Psoas muscle (tissue), 8 donors: ENCODE data around the gene C1QL3. TPM values are rescaled to one million over a fixed set of nuclear protein-coding genes. Genes with fewer than 3 reads are reported as not detected.

ENCODE experiments used
- ATAC-seq, 4 donors: fragments of 200-7000 bp; cut with Tn5 transposase; one replicate each; pipeline ENCODE4 v1.9.1; 2020; ENCODE audit warnings: moderate library complexity in 3 of 4, mild to moderate bottlenecking in 2 of 4
- DNase-seq, 2 donors: peaks; one replicate each; pipeline ENCODE4 v3.0.0-alpha.2; 2020
- H3K27ac ChIP-seq: fragments of 200-600 bp; one replicate; pipeline ENCODE4 v1.8.0; 2022
- H3K27me3 ChIP-seq, 3 donors: fragments of 200-600 bp in 1 of 3; one replicate each; pipeline versions ENCODE4 v1.6.1 to v1.8.0; 2013 to 2022; ENCODE audit warnings: low read length in 2 of 3, mild to moderate bottlenecking in 2 of 3, moderate library complexity in 1 of 3; ENCODE audit not compliant: insufficient read depth in 3 of 3
- H3K36me3 ChIP-seq, 2 donors: fragments of 200-600 bp in 1 of 2; one replicate each; pipeline versions ENCODE4 v1.6.1 to v1.8.0; 2013 to 2022; ENCODE audit warnings: low read depth in 1 of 2, mild to moderate bottlenecking in 1 of 2, moderate library complexity in 1 of 2; ENCODE audit not compliant: insufficient read depth in 1 of 2
- H3K4me1 ChIP-seq: fragments of 200-600 bp; one replicate; pipeline ENCODE4 v1.8.0; 2022
- H3K4me3 ChIP-seq: fragments of 200-600 bp; one replicate; pipeline ENCODE4 v1.8.0; 2022; ENCODE audit warnings: mild to moderate bottlenecking
- H3K9me3 ChIP-seq: fragments of 200-600 bp; one replicate; pipeline ENCODE4 v1.8.0; 2022
- CTCF ChIP-seq: fragments of 200-600 bp; IDR thresholded peaks from one replicate; pipeline ENCODE4 v1.8.0; 2022; ENCODE audit warnings: antibody characterized with exemption
- WGBS, 3 donors: extraction: QIAGEN DNeasy Blood & Tissue Kit; methylation state at CpG; one replicate each; pipeline versions ENCODE4 v1.1.6 to v1.1.7; 2013; 5-methylcytosine and 5-hydroxymethylcytosine counted together
- intact Hi-C, 2 donors: fragments of 100-400 bp; cut with DNase I; formaldehyde crosslinking; loops; one replicate each; pipeline versions ENCODE4 v1.11.0 to v1.14.2; 2022
- polyA plus RNA-seq, 3 donors: library from polyadenylated mRNA; stranded (reverse); fragments of 200-250 nt; gene quantifications; one replicate each; pipeline ENCODE4 v1.2.3, GENCODE V29; 2013
- total RNA-seq, 4 donors: library from RNA; stranded (reverse); fragmentation: NEBNext Ultra II Directional in 2 of 4; extraction: Animal tissue kit (Norgen Biotek cat#: 25700) in 2 of 4; gene quantifications; one replicate each; pipeline versions ENCODE4 v1.2.1 to v1.2.4, GENCODE V29; 2021 to 2023
- donor health status: healthy with polysubstance abuse.
- donor health status: DM: no; HTN: no; CAD: no; lungs with moderate emphysema.
- donor health status: Bipolar disorder and iron deficiency.
- donor health status: healthy.
- donor health status: DM: yes; HTN: yes; CAD: no.
- donor health status: DM: no; HTN: no; CAD: no.
- donor health status: DM: no; HTN: no; CAD: no.
- donor health status: DM: yes; HTN: yes; CAD: no.

C1QL3 gene
- total and polyA plus RNA-seq, 7 donors: 0.04 to 0.08 TPM; not detected in 5

DNA sequence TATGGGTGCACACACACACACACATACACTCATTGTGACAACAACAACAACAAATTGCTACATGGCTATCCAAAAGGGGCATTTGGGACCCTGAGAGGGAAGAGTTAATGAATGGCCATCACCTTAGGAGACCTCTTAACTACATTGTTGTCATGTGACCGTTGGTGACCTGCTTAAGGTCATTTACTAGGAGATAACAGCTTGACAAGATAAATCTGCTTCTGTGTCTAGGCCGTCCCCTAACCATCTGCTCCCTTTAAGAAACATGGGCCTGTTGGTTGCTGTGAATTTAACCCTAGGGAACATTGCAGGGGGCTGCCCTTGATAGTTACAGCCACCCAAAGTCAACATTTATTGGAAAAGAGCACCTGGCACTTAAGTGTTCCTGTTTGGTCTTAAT is 29.7 kb downstream of the C1QL3 start:
- peaks cover 5 to 15% of the 10 kb centered on the region in 2 donors for H3K36me3 ChIP-seq
- ATAC-seq: no peak
- H3K27me3 ChIP-seq: no peaks in the 10 kb centered on the region
- TF ChIP-seq CTCF: no peak
- no peaks in the 10 kb centered on the region for H3K4me1 ChIP-seq
- no peak overlapping the region for H3K4me3 ChIP-seq
- DNase-seq: no peak
- no peak overlapping the region for H3K27ac ChIP-seq
- no peaks in the 10 kb centered on the region for H3K9me3 ChIP-seq
- WGBS, 3 donors: 38 to 60% (median 46%) methylated on average over 2 of the region's 2 CpGs
- intact Hi-C loops: no loop called here

- peaks cover 5 to 24% of the 10 kb centered on the region in 2 donors for H3K36me3 ChIP-seq
- H3K9me3 ChIP-seq: no peaks in the 10 kb centered on the region
- intact Hi-C loops: no loop called here
- H3K4me1 ChIP-seq: no peaks in the 10 kb centered on the region
- H3K27me3 ChIP-seq: no peaks in the 10 kb centered on the region
- 94 to 98% (median 96%) methylated on average over 3 of the region's 3 CpGs for WGBS, 3 donors
- no peak overlapping the region for H3K4me3 ChIP-seq
- ATAC-seq (no peak), DNase-seq (no peak)
- no peak overlapping the region for H3K27ac ChIP-seq
- TF ChIP-seq CTCF: no peak
Measured at GRCh38 chr10:16490511-16490910, 31.2 kb downstream of the C1QL3 start.

DNA sequence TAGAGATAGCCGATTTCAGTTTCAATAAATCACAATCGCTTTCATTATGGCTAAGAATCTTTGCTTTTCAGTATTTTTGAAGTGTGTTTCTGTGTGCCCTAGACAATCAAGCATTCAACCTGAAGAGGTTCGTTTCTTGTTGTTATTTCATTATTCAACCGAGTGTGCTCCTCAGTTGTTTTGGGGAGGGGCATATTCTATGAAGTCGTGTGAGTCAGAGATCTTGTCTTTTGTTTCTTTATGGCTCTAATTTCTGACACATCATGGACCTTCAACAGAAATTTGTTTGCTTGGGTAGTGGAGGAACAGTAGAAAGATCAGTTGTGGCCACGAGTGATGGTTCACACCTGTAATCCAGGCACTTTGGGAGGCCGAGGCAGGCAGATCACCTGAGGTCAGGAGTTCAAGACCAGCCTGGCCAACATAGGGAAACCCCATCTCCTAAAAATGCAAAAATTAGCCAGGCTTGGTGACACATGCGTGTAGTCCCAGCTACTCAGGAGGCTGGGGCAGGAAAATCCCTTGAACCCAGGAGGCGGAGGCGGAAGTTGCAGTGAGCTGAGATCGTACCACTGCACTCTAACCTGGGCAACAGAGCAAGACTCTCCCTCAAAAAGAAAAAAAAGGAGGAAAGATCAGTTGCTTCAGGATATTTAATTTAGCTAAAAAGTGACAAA is 38.3 kb downstream of the C1QL3 start:
- WGBS, 3 donors: 93 to 95% (median 93%) methylated on average over 11 of the region's 11 CpGs
- Histone ChIP-seq H3K27ac (no peak overlapping the region), H3K36me3 (peaks cover 0 to 18% of the 10 kb centered on the region in 2 donors), H3K9me3 (no peaks in the 10 kb centered on the region), H3K27me3 (no peaks in the 10 kb centered on the region), H3K4me3 (no peak overlapping the region), H3K4me1 (no peaks in the 10 kb centered on the region)
- DNase-seq (no peak), ATAC-seq (no peak)
- no peak for TF ChIP-seq CTCF
- intact Hi-C loops: no loop called here

DNA sequence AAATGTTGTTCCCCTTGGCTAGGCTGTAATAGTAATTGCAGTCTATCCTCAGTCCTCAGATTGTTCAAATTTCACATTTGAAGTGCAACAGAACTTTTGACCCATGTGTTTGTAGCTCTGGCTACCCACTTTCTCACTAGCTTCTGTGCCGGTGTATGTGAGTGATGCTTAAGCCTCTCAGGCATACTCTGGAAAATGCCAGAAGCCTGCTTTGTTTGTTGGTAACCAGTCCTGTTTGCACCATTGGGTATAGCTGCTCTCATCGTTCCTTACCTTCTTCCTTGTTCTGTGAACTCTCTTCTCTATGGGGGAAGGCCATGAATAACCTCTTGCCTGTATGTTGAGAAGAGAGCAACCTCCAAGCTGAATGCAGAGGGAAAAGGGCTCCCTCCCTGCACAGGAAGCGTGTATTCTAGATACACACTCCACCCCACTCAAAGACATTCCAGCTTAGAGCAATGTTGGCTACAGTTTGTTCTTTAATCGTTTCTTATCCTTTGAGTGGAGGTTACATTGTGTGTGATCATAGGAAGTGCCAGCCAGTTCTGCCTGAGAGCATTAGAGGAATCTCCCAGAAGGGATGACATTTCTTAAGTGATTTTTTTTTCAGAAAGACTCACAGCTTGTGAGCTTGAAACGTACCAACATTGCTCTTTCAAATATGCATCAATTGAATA is 40.5 kb downstream of the C1QL3 start:
- Histone ChIP-seq H3K27me3 (no peaks in the 10 kb centered on the region), H3K36me3 (peaks cover 0 to 2% of the 10 kb centered on the region in 2 donors), H3K4me3 (no peak overlapping the region), H3K9me3 (no peaks in the 10 kb centered on the region), H3K27ac (no peak overlapping the region), H3K4me1 (no peaks in the 10 kb centered on the region)
- intact Hi-C loops: no loop called here
- ATAC-seq (no peak), DNase-seq (no peak)
- WGBS, 3 donors: 58 to 70% (median 60%) methylated on average over 5 of the region's 5 CpGs
- no peak for TF ChIP-seq CTCF
